A549 (cell line): ENCODE data around the gene ZRANB1. TPM values are rescaled to one million over a fixed set of nuclear protein-coding genes. Genes with fewer than 3 reads are reported as not detected.

Experiments
- ATAC-seq, 2 experiments: fragments of 200-7000 bp in 1 of 2; fragments of >200 bp in 1 of 2; cut with Nextera tagmentation in 1 of 2; cut with Tn5 transposase in 1 of 2; 3 replicates each; pipeline versions ENCODE4 v1.8.0 to v1.9.1; 2018 to 2020; ENCODE audit warnings: mild to moderate bottlenecking in 1 of 2, moderate library complexity in 1 of 2
- CTCF ChIA-PET: fragments of 300-600 bp; sonication (Branson Sonifier 250); formaldehyde crosslinking; extraction: SDS; loops from one replicate; lab custom pipeline; 2021; ENCODE audit warnings: antibody characterized with exemption, inconsistent platforms; lab: Yijun Ruan, JAX
- POLR2A ChIA-PET: fragments of 350-600 bp; formaldehyde crosslinking; extraction: SDS; loops from one replicate; lab custom pipeline; 2021; ENCODE audit warnings: antibody characterized with exemption, inconsistent platforms; lab: Yijun Ruan, JAX
- DNase-seq, 2 experiments: peaks; one replicate each; pipeline versions ENCODE4 v3.0.0 to v3.0.0-alpha.2; 2011 to 2016; ENCODE audit warnings: low read depth in 1 of 2, low spot score in 1 of 2
- FAIRE-seq: peaks from 2 replicates; lab custom pipeline; 2011; peaks lifted over from hg19 to GRCh38; lab: Jason Lieb, UNC
- H3K27ac ChIP-seq, 2 experiments: fragments of >200 bp; sonication (Bioruptor Twin); formaldehyde crosslinking; 3 replicates each; pipeline ENCODE4 v1.5.1; 2016 to 2017
- H3K4me1 ChIP-seq: fragments of >200 bp; sonication (Bioruptor Twin); formaldehyde crosslinking; 3 replicates; pipeline ENCODE4 v1.6.1; 2016
- H3K4me2 ChIP-seq: fragments of >200 bp; sonication (Bioruptor Twin); formaldehyde crosslinking; 3 replicates; pipeline ENCODE4 v1.6.1; 2016
- H3K4me3 ChIP-seq: fragments of >200 bp; sonication (Bioruptor Twin); formaldehyde crosslinking; 3 replicates; pipeline ENCODE4 v1.5.1; 2016
- H3K9me3 ChIP-seq: fragments of >200 bp; sonication (Bioruptor Twin); formaldehyde crosslinking; 3 replicates; pipeline ENCODE4 v1.6.1; 2016
- ATOH8 ChIP-seq: fragments of 250-450 bp; sonication (Bioruptor Pico); IDR thresholded peaks from 2 replicates; pipeline ENCODE4 v1.5.0; 2020; ENCODE audit warnings: low read depth, mild to moderate bottlenecking, moderate library complexity
- BCL3 ChIP-seq: fragments of >200 bp; sonication (Bioruptor Twin); formaldehyde crosslinking; IDR thresholded peaks from 3 replicates; pipeline ENCODE4 v1.6.1; 2016
- CBX2 ChIP-seq: fragments of 200-600 bp; sonication (generic); IDR thresholded peaks from 2 replicates; pipeline ENCODE4 v1.6.1; 2016; ENCODE audit warnings: low read depth, mild to moderate bottlenecking, borderline replicate concordance
- CEBPB ChIP-seq, 2 experiments: fragments of >200 bp in 1 of 2; sonication (Bioruptor Twin) in 1 of 2; formaldehyde crosslinking in 1 of 2; IDR thresholded peaks; 2 replicates each; pipeline ENCODE4 v1.6.1; 2012 to 2016
- CHD4 ChIP-seq: fragments of 200-600 bp; sonication (generic); IDR thresholded peaks from 2 replicates; pipeline ENCODE4 v1.6.1; 2016; ENCODE audit warnings: antibody characterized with exemption, mild to moderate bottlenecking, borderline replicate concordance
- CTCF ChIP-seq: fragments of >200 bp; sonication (Bioruptor Twin); formaldehyde crosslinking; IDR thresholded peaks from 3 replicates; pipeline ENCODE4 v1.5.1; 2016
- EHF ChIP-seq: fragments of 250-450 bp; sonication (Bioruptor Pico); IDR thresholded peaks from 2 replicates; pipeline ENCODE4 v1.5.0; 2020; ENCODE audit warnings: mild to moderate bottlenecking
- FOSB ChIP-seq: fragments of 250-450 bp; sonication (Bioruptor Pico); IDR thresholded peaks from 2 replicates; pipeline ENCODE4 v1.5.0; 2020; ENCODE audit warnings: mild to moderate bottlenecking, moderate library complexity
- FOSL2 ChIP-seq, 2 experiments: fragments of 450-650 bp in 1 of 2; fragments of >200 bp in 1 of 2; sonication (Bioruptor Twin) in 1 of 2; formaldehyde crosslinking; IDR thresholded peaks; 2 replicates each; pipeline versions ENCODE4 v1.5.0 to v1.6.1; 2016 to 2020; ENCODE audit warnings: mild to moderate bottlenecking in 1 of 2, moderate library complexity in 1 of 2
- GATA3 ChIP-seq: IDR thresholded peaks from 2 replicates; pipeline ENCODE4 v1.6.1; 2012; ENCODE audit warnings: borderline replicate concordance
- HDAC2 ChIP-seq: fragments of 200-600 bp; sonication (generic); IDR thresholded peaks from 2 replicates; pipeline ENCODE4 v1.6.1; 2016
- HOXA7 ChIP-seq: fragments of 250-450 bp; sonication (Bioruptor Pico); IDR thresholded peaks from 2 replicates; pipeline ENCODE4 v1.5.0; 2020; ENCODE audit warnings: mild to moderate bottlenecking, moderate library complexity
- MAFK ChIP-seq: fragments of 450-650 bp; IDR thresholded peaks from 2 replicates; pipeline ENCODE4 v1.6.1; 2014; ENCODE audit not compliant: partially characterized antibody
- PBX3 ChIP-seq: IDR thresholded peaks from 2 replicates; pipeline ENCODE4 v1.6.1; 2012
- POLR2AphosphoS2 ChIP-seq: conservative IDR thresholded peaks from 2 replicates; pipeline ENCODE4 v1.6.1; 2012; ENCODE audit warnings: low read length, improper control_type of control experiment, inconsistent platforms
- RAD21 ChIP-seq, 2 experiments: fragments of >200 bp in 1 of 2; sonication (Bioruptor Twin) in 1 of 2; formaldehyde crosslinking in 1 of 2; IDR thresholded peaks in 1 of 2; conservative IDR thresholded peaks in 1 of 2; 2 replicates in 1 of 2; 3 replicates in 1 of 2; pipeline ENCODE4 v1.6.1; 2012 to 2018; ENCODE audit warnings: inconsistent platforms in 1 of 2
- REST ChIP-seq: fragments of 200-600 bp; sonication (generic); IDR thresholded peaks from 2 replicates; pipeline ENCODE4 v1.6.1; 2016; ENCODE audit warnings: antibody characterized with exemption, mild to moderate bottlenecking, moderate library complexity
- RFX5 ChIP-seq: fragments of 450-650 bp; IDR thresholded peaks from 2 replicates; pipeline ENCODE4 v1.7.1; 2014; ENCODE audit warnings: antibody characterized with exemption, mild to moderate bottlenecking, moderate library complexity
- SMC3 ChIP-seq: fragments of >200 bp; sonication (Bioruptor Twin); formaldehyde crosslinking; IDR thresholded peaks from 3 replicates; pipeline ENCODE4 v1.6.1; 2018; ENCODE audit warnings: inconsistent platforms
- TFCP2L1 ChIP-seq: fragments of 250-450 bp; sonication (Bioruptor Pico); IDR thresholded peaks from 2 replicates; pipeline ENCODE4 v1.5.0; 2021; ENCODE audit warnings: mild to moderate bottlenecking
- USF2 ChIP-seq: fragments of 450-650 bp; IDR thresholded peaks from 2 replicates; pipeline ENCODE4 v1.6.1; 2014; ENCODE audit warnings: antibody characterized with exemption
- ZFP36 ChIP-seq: fragments of 450-650 bp; IDR thresholded peaks from 2 replicates; pipeline ENCODE4 v1.6.1; 2014; ENCODE audit warnings: borderline replicate concordance; ENCODE audit not compliant: partially characterized antibody
- ZSCAN20 ChIP-seq: fragments of 250-450 bp; sonication (Bioruptor Pico); IDR thresholded peaks from 2 replicates; pipeline ENCODE4 v1.8.0; 2022; ENCODE audit warnings: mild to moderate bottlenecking, moderate library complexity
- WGBS: methylation state at CpG from one replicate; pipeline ENCODE4 v1.1.6; 2017; ENCODE audit errors: missing lambda C conversion rate; 5-methylcytosine and 5-hydroxymethylcytosine counted together
- polyA plus RNA-seq, 4 experiments: library from polyadenylated mRNA; depleted of rRNA in 3 of 4; stranded (reverse); fragments of >200 nt; fragmentation: RNase III in 1 of 4; extraction: RNeasy Plus Mini Kit Qiagen cat#74134 plus additional on column Dnase treatment in 1 of 4; gene quantifications; 2 replicates in 3 of 4; 3 replicates in 1 of 4; pipeline ENCODE4 v1.2.3, GENCODE V29; 2011 to 2017

The ZRANB1 gene
- polyA plus RNA-seq, 2 of the 4 experiments (the other 2 are of a cell fraction), result 8.0 to 19.5 TPM

GRCh38 chr10:125020386-125020785 is 78.5 kb downstream of the ZRANB1 start (continued):
- TF ChIP-seq POLR2AphosphoS2 (no peak), SMC3 (no peak), ZFP36 (no peak)
- TF ChIP-seq, all 56 proteins: peak for 0

GRCh38 chr10:125020871-125021270 is 78.9 kb downstream of the ZRANB1 start:
- Histone ChIP-seq H3K4me3 (no peak overlapping the region), H3K9me3 (no peaks in the 10 kb centered on the region), H3K4me2 (no peak overlapping the region)
- POLR2A ChIA-PET, result no interaction called here
- FAIRE-seq, result no peak
- no peak for ATAC-seq
- over 99% methylated on average over 9 of the region's 9 CpGs for WGBS
- CTCF ChIA-PET, result interaction anchor here (0.6 to 1.8 kb wide), 5 partner anchors 9 to 406 kb away, joined by 3 to 7 read pairs (median 4); no protein-coding TSS in a partner anchor
- TF ChIP-seq GATA3, result no peak
- TF ChIP-seq HOXA7 (CRISPR knock-in tag), result no peak
- TF ChIP-seq PBX3, result no peak
- no peak for TF ChIP-seq RAD21 (conservative IDR thresholded peaks at IDR 0.05 in 1 of 2, IDR thresholded peaks at IDR 0.05 in 1 of 2)
- no peak for TF ChIP-seq ZSCAN20 (CRISPR knock-in tag)
- no peak for TF ChIP-seq TFCP2L1
- TF ChIP-seq FOSB, result no peak
- no peak for TF ChIP-seq MAFK
- TF ChIP-seq CEBPB (IDR thresholded peaks at IDR 0.05), result no peak
- TF ChIP-seq EHF (CRISPR knock-in tag), result no peak
- no peak for TF ChIP-seq RFX5
- no peak for TF ChIP-seq CBX2
- no peak for TF ChIP-seq USF2
- no peak for TF ChIP-seq CHD4
- TF ChIP-seq, all 56 proteins: peak for 0
- Histone ChIP-seq H3K27ac (no peak overlapping the region), H3K4me1 (no peaks in the 10 kb centered on the region)
- no peak for DNase-seq

- no peaks in the 10 kb centered on the region for H3K4me1 ChIP-seq
- ATAC-seq (no peak; a peak in 1 of 6 replicates), DNase-seq (no peak), FAIRE-seq (no peak)
- 94% methylated on average over 17 of the region's 17 CpGs for WGBS
- H3K27ac ChIP-seq, result no peak overlapping the region
- CTCF ChIA-PET, result interaction anchor here (1.8 kb wide), 1 partner anchor 26 kb away, joined by 7 read pairs; no protein-coding TSS in a partner anchor
- no peaks in the 10 kb centered on the region for H3K9me3 ChIP-seq
- H3K4me2 ChIP-seq, result no peak overlapping the region
- no peak overlapping the region for H3K4me3 ChIP-seq
- POLR2A ChIA-PET, result no interaction called here
- no peak for TF ChIP-seq ATOH8 (CRISPR knock-in tag)
- no peak for TF ChIP-seq FOSL2 (IDR thresholded peaks at IDR 0.05)
- TF ChIP-seq FOSL2 (CRISPR knock-in tag; IDR thresholded peaks at IDR 0.05), result no peak
- no peak for TF ChIP-seq HDAC2
- TF ChIP-seq TFCP2L1, result no peak
- no peak for TF ChIP-seq PBX3
- TF ChIP-seq GATA3, result no peak
- no peak for TF ChIP-seq CTCF
- no peak for TF ChIP-seq ZFP36
- TF ChIP-seq BCL3, result no peak
- no peak for TF ChIP-seq FOSB
- no peak for TF ChIP-seq REST
These were observed 79.9 kb downstream of the ZRANB1 start for GRCh38 chr10:125021686-125022344.
